ENCODE data around the gene B3GALNT2.

GRCh38 chr1:235403593-235403992 is 100.7 kb downstream of the B3GALNT2 start:
- TF ChIP-seq CTCF (IDR thresholded peaks at IDR 0.05), result no peak
- no peak for TF ChIP-seq ZFX (IDR thresholded peaks at IDR 0.05; ENCODE audit: borderline replicate concordance)
